A549 (cell line): ENCODE measurements around the gene PIWIL4.

Experiments
- CBX2 ChIP-seq: fragments of 200-600 bp; sonication (generic); IDR thresholded peaks from 2 replicates; pipeline ENCODE4 v1.6.1; 2016; ENCODE audit warnings: low read depth, mild to moderate bottlenecking, borderline replicate concordance
- CEBPB ChIP-seq, 2 experiments: fragments of >200 bp in 1 of 2; sonication (Bioruptor Twin) in 1 of 2; formaldehyde crosslinking in 1 of 2; IDR thresholded peaks; 2 replicates each; pipeline ENCODE4 v1.6.1; 2012 to 2016
- ESRRA ChIP-seq: fragments of 150-350 bp; IDR thresholded peaks from 2 replicates; pipeline ENCODE4 v1.6.1; 2014; ENCODE audit warnings: mild to moderate bottlenecking, low read length, borderline replicate concordance
- FOSB ChIP-seq: fragments of 250-450 bp; sonication (Bioruptor Pico); IDR thresholded peaks from 2 replicates; pipeline ENCODE4 v1.5.0; 2020; ENCODE audit warnings: mild to moderate bottlenecking, moderate library complexity
- MYC ChIP-seq: IDR thresholded peaks from 2 replicates; pipeline ENCODE4 v1.6.1; 2012; ENCODE audit warnings: mild to moderate bottlenecking, inconsistent platforms, low read length, improper control_type of control experiment, borderline replicate concordance
- NFE2L2 ChIP-seq: fragments of 150-350 bp; conservative IDR thresholded peaks from 2 replicates; pipeline ENCODE4 v1.6.1; 2014; ENCODE audit warnings: low read length
- POLR2A ChIP-seq: IDR thresholded peaks from 2 replicates; pipeline ENCODE4 v1.6.1; 2012; ENCODE audit warnings: mild to moderate bottlenecking, low read length
- SMC3 ChIP-seq: fragments of >200 bp; sonication (Bioruptor Twin); formaldehyde crosslinking; IDR thresholded peaks from 3 replicates; pipeline ENCODE4 v1.6.1; 2018; ENCODE audit warnings: inconsistent platforms
- TF ChIP-seq, protein P1 (sequence below): fragments of >200 bp; sonication (Bioruptor Twin); formaldehyde crosslinking; IDR thresholded peaks from 3 replicates; pipeline ENCODE4 v1.5.1; 2016
- TF ChIP-seq, protein P2 (sequence below): fragments of 200-600 bp; sonication (generic); IDR thresholded peaks from 2 replicates; pipeline ENCODE4 v1.6.1; 2016; ENCODE audit warnings: antibody characterized with exemption, mild to moderate bottlenecking, moderate library complexity
- TF ChIP-seq, protein P3 (sequence below): IDR thresholded peaks from 2 replicates; pipeline ENCODE4 v1.6.1; 2012; ENCODE audit warnings: low read depth, borderline replicate concordance

DNA sequence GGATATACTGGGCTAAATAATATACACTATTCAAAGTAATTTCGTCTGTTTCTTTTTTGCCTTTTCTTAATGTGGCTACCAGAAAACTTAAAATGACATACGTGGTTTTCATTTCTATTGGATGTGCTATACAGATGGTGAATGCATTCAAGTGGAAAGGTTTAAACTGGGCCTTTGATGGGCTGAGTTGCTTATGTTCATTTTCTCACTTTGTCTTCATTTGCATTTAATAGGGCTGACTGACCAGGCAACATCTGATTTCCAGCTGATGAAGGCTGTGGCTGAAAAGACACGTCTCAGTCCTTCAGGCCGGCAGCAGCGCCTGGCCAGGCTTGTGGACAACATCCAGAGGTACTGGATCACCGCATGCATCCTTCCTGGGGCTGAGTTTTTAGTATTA, 27.9 kb downstream of the PIWIL4 start:
- TF ChIP-seq CEBPB (IDR thresholded peaks at IDR 0.05) (no peak), POLR2A (no peak), SMC3 (no peak), MYC (no peak), ESRRA (no peak), NFE2L2 (no peak), CBX2 (no peak), FOSB (CRISPR knock-in tag) (no peak)
- TF ChIP-seq, protein P1, sequence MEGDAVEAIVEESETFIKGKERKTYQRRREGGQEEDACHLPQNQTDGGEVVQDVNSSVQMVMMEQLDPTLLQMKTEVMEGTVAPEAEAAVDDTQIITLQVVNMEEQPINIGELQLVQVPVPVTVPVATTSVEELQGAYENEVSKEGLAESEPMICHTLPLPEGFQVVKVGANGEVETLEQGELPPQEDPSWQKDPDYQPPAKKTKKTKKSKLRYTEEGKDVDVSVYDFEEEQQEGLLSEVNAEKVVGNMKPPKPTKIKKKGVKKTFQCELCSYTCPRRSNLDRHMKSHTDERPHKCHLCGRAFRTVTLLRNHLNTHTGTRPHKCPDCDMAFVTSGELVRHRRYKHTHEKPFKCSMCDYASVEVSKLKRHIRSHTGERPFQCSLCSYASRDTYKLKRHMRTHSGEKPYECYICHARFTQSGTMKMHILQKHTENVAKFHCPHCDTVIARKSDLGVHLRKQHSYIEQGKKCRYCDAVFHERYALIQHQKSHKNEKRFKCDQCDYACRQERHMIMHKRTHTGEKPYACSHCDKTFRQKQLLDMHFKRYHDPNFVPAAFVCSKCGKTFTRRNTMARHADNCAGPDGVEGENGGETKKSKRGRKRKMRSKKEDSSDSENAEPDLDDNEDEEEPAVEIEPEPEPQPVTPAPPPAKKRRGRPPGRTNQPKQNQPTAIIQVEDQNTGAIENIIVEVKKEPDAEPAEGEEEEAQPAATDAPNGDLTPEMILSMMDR, result no peak
- TF ChIP-seq, protein P2, sequence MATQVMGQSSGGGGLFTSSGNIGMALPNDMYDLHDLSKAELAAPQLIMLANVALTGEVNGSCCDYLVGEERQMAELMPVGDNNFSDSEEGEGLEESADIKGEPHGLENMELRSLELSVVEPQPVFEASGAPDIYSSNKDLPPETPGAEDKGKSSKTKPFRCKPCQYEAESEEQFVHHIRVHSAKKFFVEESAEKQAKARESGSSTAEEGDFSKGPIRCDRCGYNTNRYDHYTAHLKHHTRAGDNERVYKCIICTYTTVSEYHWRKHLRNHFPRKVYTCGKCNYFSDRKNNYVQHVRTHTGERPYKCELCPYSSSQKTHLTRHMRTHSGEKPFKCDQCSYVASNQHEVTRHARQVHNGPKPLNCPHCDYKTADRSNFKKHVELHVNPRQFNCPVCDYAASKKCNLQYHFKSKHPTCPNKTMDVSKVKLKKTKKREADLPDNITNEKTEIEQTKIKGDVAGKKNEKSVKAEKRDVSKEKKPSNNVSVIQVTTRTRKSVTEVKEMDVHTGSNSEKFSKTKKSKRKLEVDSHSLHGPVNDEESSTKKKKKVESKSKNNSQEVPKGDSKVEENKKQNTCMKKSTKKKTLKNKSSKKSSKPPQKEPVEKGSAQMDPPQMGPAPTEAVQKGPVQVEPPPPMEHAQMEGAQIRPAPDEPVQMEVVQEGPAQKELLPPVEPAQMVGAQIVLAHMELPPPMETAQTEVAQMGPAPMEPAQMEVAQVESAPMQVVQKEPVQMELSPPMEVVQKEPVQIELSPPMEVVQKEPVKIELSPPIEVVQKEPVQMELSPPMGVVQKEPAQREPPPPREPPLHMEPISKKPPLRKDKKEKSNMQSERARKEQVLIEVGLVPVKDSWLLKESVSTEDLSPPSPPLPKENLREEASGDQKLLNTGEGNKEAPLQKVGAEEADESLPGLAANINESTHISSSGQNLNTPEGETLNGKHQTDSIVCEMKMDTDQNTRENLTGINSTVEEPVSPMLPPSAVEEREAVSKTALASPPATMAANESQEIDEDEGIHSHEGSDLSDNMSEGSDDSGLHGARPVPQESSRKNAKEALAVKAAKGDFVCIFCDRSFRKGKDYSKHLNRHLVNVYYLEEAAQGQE, result no peak
- TF ChIP-seq, protein P3, sequence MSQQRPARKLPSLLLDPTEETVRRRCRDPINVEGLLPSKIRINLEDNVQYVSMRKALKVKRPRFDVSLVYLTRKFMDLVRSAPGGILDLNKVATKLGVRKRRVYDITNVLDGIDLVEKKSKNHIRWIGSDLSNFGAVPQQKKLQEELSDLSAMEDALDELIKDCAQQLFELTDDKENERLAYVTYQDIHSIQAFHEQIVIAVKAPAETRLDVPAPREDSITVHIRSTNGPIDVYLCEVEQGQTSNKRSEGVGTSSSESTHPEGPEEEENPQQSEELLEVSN, result no peak
